NK-92 (cell line): ENCODE data around the gene BICD1.

Experiments used
- DNase-seq: peaks from one replicate; lab custom pipeline; 2025; ENCODE audit not compliant: unreplicated experiment; lab: John Stamatoyannopoulos, UW

BICD1 gene

DNA sequence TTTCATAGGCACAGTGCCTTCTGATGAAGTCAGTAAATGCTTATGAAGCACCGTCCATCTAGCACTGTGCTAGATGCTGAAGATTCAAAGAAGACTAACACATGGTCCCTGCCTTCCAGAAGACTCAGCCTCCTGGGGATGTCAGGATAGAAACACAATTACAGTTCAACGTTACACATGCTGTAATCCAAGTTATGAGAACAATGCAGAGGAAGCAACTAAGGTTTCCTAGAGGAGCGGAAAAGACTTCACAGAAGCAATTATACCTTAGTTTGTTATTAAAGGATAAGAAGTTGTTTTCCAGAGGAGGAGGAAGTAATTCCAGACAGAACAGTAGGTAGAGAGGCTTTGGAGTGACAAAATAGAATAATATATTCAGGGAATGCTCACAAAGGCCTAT is 225.8 kb downstream of the BICD1 start:
- DNase-seq = no peak

GRCh38 chr12:32334371-32334777 is 227.7 kb downstream of the BICD1 start:
- no peak for DNase-seq

GRCh38 chr12:32336261-32336660 is 229.6 kb downstream of the BICD1 start:
- DNase-seq = no peak

DNA sequence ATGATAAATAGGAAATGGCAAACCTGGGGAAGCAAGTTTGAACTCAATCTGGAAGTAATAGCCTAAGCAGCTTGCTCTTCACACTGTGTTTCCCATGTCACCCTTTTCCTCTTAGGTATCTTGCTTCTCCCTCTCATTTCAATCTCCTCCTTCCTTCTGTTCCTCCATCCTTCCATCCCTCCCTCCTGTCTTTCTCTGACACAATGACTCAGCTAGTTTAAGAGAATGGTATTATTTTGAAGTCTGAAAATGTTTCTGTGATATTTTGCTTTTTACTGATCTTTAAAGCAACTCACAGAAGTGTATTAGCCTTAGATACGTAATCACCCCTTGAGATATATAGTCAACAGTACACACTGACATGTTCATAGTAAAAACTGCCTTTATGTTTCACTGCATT is 236.8 kb downstream of the BICD1 start:
- no peak for DNase-seq

DNA sequence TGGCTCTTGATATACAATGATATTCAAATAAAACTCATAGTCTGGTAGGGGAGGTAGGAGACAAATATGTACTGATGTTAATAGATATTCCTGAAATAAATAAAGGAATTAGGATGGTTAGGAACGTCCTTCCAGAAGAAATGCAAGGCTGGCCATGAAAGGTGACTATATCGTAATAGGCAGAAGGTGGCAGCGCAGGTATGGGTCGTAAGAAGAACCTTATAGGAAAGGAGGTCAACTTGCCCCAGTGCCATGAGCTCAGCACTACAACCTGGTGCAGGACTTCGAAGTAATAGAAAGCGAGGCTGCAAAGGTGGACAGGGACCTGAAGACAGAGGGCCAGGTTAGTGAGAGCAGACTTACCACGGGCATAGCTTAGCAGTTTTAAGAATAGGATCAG is 237.4 kb downstream of the BICD1 start:
- DNase-seq = no peak

DNA sequence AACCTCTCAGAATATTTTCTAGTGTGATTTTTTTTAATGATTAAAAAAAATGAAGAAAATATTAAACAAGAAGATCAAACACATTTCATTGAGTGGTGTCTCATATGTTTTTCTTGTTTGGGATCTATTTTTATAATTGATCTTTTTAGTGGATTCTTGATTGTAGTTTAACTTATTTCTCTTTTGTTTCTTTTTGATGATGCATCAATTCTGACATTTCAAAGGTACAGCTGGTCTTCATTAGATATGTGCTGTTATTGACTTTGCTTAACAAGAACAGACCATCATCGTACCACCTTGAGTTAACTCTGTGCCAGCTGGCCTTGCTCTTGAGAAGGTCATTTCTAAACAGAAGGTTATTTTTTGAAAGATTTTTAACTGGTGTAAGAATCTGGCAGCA is 246.9 kb downstream of the BICD1 start:
- DNase-seq = no peak

DNA sequence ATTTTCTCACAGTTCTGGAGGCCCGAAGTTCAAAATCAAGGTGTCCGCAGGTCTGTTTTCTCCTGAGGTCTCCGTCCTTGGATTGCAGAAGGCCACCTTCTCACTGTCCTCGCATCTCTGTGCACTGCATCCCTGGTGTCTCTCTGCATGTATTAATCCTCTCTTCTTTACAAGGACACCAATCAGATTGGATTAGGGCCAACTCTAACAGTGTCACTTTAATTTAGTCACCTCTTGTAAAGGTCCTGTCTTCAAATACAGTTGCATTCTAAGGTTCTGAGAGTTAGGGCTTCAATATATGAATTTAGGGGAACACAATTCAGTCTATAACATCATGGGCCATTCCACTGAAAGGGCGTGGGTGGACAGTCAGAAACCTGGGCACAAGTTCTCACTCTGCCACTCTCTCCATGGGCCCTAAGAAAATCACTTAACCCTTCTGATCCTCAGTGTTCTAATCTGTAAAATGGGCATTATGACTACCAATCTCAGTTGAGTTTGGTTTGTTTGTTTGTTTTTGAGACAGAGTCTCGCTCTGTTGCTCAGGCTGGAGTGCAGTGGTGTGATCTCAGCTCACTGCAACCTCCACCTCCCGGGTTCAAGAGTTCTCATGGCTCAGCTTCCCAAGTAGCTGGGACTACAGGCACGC is 251.1 kb downstream of the BICD1 start:
- DNase-seq = no peak

DNA sequence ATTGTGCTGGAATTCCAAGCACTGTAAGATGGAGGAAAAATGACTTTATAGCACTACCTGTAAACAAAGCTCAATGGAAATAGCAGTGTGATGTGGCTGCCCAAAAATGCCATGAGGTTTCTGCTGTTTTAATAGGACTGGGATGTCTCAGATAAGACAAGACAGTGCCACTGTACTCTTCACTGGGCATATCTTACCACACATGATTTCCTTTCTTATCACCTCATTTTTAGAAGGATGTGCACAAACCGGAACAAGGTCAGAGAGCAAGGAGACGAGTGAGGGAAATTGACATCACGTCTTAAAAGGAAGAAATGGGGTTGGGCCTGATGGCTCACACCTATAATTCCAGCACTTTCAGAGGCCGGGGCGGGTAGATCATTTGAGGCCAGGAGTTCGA is 254.3 kb downstream of the BICD1 start:
- no peak for DNase-seq

DNA sequence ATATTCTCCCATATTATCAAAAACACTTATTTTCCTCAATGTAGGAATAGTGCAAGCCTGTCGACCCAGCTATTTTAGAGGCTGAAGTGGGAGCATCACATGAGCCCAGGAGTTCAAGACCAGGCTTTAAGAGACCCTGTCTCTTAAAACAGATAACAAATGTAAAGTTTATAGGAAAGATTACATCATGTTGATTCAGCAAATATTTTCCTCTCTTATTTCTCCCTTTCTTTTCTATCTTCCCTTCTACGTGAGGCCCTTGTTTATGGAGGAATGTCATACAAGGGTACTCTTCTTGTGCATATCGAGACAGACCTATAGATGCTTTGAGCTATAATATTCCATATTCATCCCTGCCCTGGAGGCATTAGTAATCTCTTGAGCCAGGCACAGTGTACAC is 256.2 kb downstream of the BICD1 start:
- DNase-seq = no peak

DNA sequence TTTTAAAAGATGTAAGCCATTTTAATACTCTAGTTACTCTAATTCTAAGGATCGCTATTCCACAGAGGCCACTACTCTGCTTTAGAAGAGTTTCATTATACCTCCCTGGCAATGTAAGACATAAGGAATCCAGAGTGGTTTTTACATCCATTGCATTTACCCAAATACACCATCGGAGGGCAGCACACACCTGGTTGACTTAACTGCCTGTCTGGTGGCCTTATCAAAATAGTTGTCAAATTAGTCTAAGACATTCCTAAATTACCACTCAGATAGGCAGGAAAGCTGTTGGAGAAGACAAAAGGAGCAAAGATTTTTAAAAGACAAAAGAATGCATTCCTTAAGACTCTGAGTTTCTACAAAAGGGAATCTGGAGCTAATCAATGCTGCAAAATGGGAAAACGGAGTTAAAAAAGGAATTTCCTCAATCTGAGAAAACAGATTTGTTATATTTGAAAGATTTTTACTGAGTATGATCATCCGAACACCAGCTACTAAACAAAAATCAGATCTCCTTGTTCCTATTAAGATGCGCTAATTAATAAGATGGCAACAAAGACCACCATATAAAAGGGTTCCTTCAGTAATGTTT is 258.9 kb downstream of the BICD1 start:
- DNase-seq = no peak

DNA sequence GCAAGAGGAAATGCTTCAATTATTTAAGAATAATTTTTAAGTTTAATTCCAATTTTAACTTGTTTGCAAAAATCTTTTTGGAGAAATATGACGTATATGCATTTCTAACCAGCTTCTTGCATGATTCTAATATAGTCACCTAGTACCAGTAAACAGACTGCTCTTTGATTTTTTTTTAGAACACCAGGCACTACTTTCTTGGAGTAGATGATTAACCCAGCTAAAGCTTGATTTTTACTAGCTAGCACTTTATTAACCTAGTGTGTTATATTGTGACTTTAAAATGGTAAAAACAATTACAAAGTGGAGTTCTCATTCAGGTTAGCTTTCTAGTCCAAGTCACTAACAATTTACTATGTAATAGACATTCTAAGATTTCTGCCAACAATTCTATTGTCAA is 260.1 kb downstream of the BICD1 start:
- no peak for DNase-seq

DNA sequence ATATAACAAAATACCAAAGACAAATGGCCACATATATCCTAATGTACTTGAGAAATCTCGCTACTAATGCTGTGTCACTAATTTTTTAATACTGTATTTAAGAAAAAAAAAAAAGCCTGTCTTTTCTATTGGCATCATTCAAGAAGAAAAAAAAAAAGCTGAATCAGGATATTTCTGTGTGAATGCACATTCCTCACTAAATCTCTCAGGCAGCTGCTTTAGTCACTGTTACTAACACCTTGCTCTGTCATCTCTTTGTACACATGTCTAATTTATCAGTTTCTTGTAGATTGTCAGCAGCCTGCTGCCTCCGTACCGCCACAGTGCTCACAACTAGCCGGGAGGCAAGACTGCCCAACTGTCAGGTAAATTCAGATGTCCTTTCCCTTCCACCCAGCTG is 260.7 kb downstream of the BICD1 start:
- no peak for DNase-seq

- DNase-seq = no peak
Measured at GRCh38 chr12:32369202-32369601, 262.6 kb downstream of the BICD1 start.

GRCh38 chr12:32377344-32378055 is 270.9 kb downstream of the BICD1 start:
- DNase-seq = no peak

- no peak for DNase-seq
Measured at GRCh38 chr12:32379213-32379612, 272.6 kb downstream of the BICD1 start.

DNA sequence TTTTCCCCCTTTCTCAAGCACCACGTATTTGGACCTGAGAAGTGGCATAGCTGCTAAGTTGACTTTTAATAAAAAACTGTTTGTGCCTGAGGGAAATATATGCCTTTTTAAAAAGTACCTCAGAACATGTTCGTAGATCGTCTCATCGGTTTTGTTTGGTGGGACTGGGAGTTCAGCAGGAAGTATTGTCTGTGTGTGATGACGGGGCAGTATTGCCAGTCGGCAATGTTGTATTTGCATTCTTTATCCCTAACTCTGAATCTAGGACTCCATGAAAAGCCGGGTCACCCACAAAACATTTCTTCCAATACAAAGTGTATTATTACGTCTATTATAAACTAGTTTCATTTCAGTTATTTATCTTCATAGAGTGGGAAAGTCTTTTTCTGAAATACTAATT is 273.0 kb downstream of the BICD1 start:
- DNase-seq = no peak

GRCh38 chr12:32382226-32382625 is 275.6 kb downstream of the BICD1 start:
- no peak for DNase-seq

DNA sequence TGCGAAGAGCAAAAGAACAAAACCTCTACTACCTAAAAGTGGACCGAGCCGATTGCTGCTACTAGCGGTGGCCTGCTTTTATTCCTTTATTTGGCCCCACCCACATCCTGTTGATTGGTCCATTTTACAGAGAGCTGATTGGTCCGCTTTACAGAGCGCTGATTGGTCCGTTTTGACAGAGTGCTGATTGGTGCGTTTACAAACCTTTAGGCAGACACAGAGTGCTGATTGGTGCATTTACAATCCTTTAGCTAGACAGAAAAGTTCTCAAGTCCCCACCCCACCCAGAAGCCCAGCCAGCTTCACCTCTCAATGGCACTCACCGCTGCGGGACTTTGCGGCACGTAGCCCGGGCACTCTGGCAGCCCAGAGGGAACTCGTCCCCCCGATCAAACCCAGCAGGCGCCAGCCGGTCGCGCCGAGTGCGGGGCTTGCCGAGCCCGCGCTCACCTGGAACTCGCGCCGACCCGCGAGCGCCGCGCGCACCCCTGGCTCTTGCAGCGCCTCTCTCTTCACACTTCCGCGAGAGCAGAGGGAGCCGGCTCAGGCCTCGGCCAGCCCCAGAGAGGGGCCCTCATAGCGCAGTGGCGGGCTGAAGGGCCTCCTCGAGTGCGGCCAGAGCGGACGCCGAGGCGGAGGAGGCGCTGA is 284.0 kb downstream of the BICD1 start:
- no peak for DNase-seq

DNA sequence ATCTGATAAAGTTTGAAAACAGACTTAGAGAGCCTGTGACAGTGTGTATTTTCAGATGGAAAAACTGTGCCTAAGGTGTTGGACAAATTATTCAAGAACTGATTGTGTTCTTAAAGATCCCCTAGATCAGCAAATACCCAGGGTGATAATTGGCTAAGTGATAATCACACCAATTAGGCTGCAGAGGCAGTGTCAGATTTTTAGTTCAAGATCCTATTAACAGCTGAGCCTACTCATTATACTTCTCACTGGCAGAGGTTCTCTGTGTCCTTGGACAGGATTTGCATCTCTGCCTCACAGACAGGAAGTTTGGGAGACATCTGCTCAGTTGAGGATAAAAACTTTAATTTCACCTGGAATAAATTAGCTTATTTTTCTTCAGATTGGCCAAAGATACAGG is 288.4 kb downstream of the BICD1 start:
- DNase-seq = no peak

DNA sequence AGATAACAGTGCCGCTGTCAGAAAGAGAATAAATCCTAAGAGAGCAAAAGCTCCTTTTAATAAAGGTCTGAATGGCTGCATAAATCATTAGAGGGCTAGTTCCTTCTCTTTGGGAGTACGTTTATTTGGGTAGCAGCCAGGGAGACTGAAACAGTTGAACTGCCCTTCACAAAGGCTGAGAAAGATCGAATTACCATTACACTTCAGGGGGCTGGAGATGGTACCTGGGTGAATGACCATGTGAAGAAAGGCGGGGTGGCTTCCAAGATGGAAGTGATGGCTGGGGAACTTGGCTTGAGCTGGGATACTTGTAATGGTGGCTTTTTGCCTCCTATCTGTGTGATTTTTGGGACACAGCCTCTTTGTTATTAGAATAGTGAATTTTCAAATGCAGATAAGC is 291.0 kb downstream of the BICD1 start:
- DNase-seq = no peak

DNA sequence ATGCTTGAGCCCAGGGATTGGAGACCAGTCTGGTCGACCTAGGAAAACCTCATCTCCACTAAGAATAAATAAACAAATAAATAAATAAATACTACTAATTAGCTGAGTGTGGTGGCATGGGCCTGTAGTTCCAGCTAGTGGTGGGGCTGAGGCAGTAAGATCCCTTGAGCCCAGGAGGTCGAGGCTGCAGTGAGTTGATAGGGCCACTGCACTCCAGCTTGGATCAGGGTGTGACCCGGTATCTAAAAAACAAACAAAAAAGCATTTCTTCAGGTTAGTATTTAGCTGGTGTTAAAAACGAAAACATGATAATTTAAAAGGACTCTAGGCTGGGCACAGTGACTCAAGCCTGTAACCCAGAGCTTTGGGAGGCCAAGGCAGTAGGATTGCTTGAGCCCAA is 291.5 kb downstream of the BICD1 start:
- DNase-seq = no peak

- DNase-seq = no peak
Measured at GRCh38 chr12:32398816-32399369, 292.2 kb downstream of the BICD1 start.
